Measurements from ENCODE around the gene MARCKSL1. TPM values are rescaled to one million over a fixed set of nuclear protein-coding genes. Genes with fewer than 3 reads are reported as not detected.

MARCKSL1 gene
- total RNA-seq, 1 donor from 2014 or later = 213 TPM

- H3K27me3 Mint-ChIP-seq (ENCODE audit: low read depth, unreplicated experiment) = peaks cover 2% of the 10 kb centered on the region
- no peak overlapping the region for H3K4me3 ChIP-seq (ENCODE audit: insufficient read depth, low read depth, low read length)
- H3K4me2 ChIP-seq (ENCODE audit: low read length) = peak overlapping the region; percentile 87
- peak overlapping the region; percentile 11 for H3K9ac ChIP-seq (ENCODE audit: low read length)
- peaks cover 9% of the 10 kb centered on the region for H3K36me3 ChIP-seq (ENCODE audit: insufficient read depth, low read length)
- H3K79me2 ChIP-seq (ENCODE audit: insufficient read depth, low read length) = peaks cover 28% of the 10 kb centered on the region
- H3K4me1 Mint-ChIP-seq (ENCODE audit: low read depth, unreplicated experiment) = peaks cover 34% of the 10 kb centered on the region
- peak overlapping the region; percentile 4 for H3K27ac ChIP-seq (ENCODE audit: low read depth, low read length)
- H3K4me1 ChIP-seq (ENCODE audit: insufficient read depth, low read length) = peaks cover 50% of the 10 kb centered on the region
- peak overlapping the region; percentile 2 for H2AFZ ChIP-seq (ENCODE audit: low read depth, low read length)
- H3K36me3 Mint-ChIP-seq (ENCODE audit: low read depth, unreplicated experiment) = peaks cover 11% of the 10 kb centered on the region
- TF ChIP-seq CTCF (IDR thresholded peaks at IDR 0.05; ENCODE audit: insufficient read depth, low read depth, low read length) (no peak), EZH2 (IDR thresholded peaks at IDR 0.05; ENCODE audit: insufficient read depth, low read length) (no peak)
- no peaks in the 10 kb centered on the region for H3K9me3 Mint-ChIP-seq (ENCODE audit: unreplicated experiment)
- peak overlapping the region; percentile 52 for H3K4me3 Mint-ChIP-seq (ENCODE audit: unreplicated experiment)
- H3K27ac Mint-ChIP-seq (ENCODE audit: unreplicated experiment) = peak overlapping the region; percentile 44
- no peaks in the 10 kb centered on the region for H3K27me3 ChIP-seq (ENCODE audit: insufficient read depth, low read length)
- DNase-seq (ENCODE audit: low read depth) = peak; percentile 55
- peaks cover 31% of the 10 kb centered on the region for H4K20me1 ChIP-seq (ENCODE audit: insufficient read depth, low read length)
- FAIRE-seq = no peak
- H3K9me3 ChIP-seq (ENCODE audit: insufficient read depth, low read depth, low read length) = no peaks in the 10 kb centered on the region
Observed at GRCh38 chr1:32337855-32338636, 2.0 kb upstream of the MARCKSL1 start.

DNA sequence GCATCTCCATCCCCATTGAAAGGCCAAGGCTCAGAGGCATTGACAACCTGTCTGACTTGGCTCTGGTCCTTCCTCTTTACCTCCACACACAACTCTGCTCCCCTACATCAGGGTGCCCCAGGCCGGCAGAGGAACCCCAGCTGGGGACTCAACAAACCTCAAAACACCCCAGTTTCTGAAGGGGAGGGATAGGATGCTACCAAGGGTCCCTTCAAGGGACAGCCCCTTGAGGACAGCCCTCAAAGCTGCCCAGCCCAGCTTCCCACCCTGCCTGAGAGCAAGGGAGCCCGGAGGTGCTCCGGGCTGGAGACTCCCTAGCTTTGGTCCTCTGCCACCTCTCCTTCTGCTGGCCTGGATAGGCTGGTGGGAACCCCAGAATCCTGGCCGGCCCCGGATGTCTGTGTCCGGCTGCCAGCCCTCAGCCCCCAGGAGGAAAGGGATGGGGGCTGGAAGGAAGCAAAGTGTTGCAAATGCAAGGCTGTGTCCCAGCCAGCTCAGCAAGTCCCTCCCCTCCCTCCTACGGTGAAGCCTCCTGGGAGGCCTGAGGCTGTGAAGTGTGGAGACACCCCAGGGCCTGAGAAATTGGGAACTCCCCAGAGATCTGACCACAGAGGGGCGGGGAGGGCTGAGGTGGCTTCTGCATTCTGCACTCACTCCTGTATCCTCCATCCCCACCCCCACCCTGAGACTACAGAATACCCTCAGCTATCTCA, 1.1 kb upstream of the MARCKSL1 start:
- no peak for TF ChIP-seq CTCF (IDR thresholded peaks at IDR 0.05; ENCODE audit: insufficient read depth, low read depth, low read length)
- no peak for TF ChIP-seq EZH2 (IDR thresholded peaks at IDR 0.05; ENCODE audit: insufficient read depth, low read length)
- Mint-ChIP-seq H3K4me1 (ENCODE audit: low read depth, unreplicated experiment) (peaks cover 39% of the 10 kb centered on the region), H3K27ac (ENCODE audit: unreplicated experiment) (peak overlapping the region; percentile 53), H3K9me3 (ENCODE audit: unreplicated experiment) (no peaks in the 10 kb centered on the region), H3K36me3 (ENCODE audit: low read depth, unreplicated experiment) (peaks cover 13% of the 10 kb centered on the region), H3K4me3 (ENCODE audit: unreplicated experiment) (peak overlapping the region; percentile 82), H3K27me3 (ENCODE audit: low read depth, unreplicated experiment) (no peaks in the 10 kb centered on the region)
- peaks cover 17% of the 10 kb centered on the region for H3K36me3 ChIP-seq (ENCODE audit: insufficient read depth, low read length)
- H3K4me3 ChIP-seq (ENCODE audit: insufficient read depth, low read depth, low read length) = no peak overlapping the region
- peaks cover 36% of the 10 kb centered on the region for H3K79me2 ChIP-seq (ENCODE audit: insufficient read depth, low read length)
- no peak overlapping the region for H2AFZ ChIP-seq (ENCODE audit: low read depth, low read length)
- no peak for FAIRE-seq
- no peak overlapping the region for H3K9ac ChIP-seq (ENCODE audit: low read length)
- peak; percentile 32 for DNase-seq (ENCODE audit: low read depth)
- H3K4me2 ChIP-seq (ENCODE audit: low read length) = peak overlapping the region; percentile 87
- H3K27ac ChIP-seq (ENCODE audit: low read depth, low read length) = no peak overlapping the region
- H3K27me3 ChIP-seq (ENCODE audit: insufficient read depth, low read length) = no peaks in the 10 kb centered on the region
- H4K20me1 ChIP-seq (ENCODE audit: insufficient read depth, low read length) = peaks cover 39% of the 10 kb centered on the region
- H3K9me3 ChIP-seq (ENCODE audit: insufficient read depth, low read depth, low read length) = no peaks in the 10 kb centered on the region
- H3K4me1 ChIP-seq (ENCODE audit: insufficient read depth, low read length) = peaks cover 50% of the 10 kb centered on the region
